Fibroblast of lung (primary cell): ENCODE data around the gene SNX20.

Experiments
- CTCF ChIP-seq, 2 donors: IDR thresholded peaks in 1 of 2; conservative IDR thresholded peaks in 1 of 2; 1 replicate in 1 of 2; 2 replicates in 1 of 2; pipeline ENCODE4 v1.5.1; 2011 to 2012; ENCODE audit warnings: low read length in 2 of 2, control low read depth in 1 of 2, inconsistent platforms in 1 of 2, low read depth in 1 of 2, mild to moderate bottlenecking in 1 of 2
- EZH2 ChIP-seq: IDR thresholded peaks from 2 replicates; pipeline ENCODE4 v1.5.1; 2012; ENCODE audit warnings: low read length, control low read depth, mild to moderate bottlenecking; ENCODE audit errors: missing control alignments

GRCh38 chr16:50702725-50703124 is 21.6 kb upstream of the SNX20 start:
- TF ChIP-seq CTCF (conservative IDR thresholded peaks at IDR 0.05 in 1 of 2, IDR thresholded peaks at IDR 0.05 in 1 of 2; ENCODE audit: low read depth in 1 of 2, low read length in 2 of 2), result no peak
- TF ChIP-seq EZH2, result no peak
